ENCODE results near the gene IER2.
"Not testable (repeated sequence)": the region's sequence is repeated elsewhere in the genome, so short reads cannot be mapped to it uniquely, and the experiment has no call there.

Gene IER2

DNA sequence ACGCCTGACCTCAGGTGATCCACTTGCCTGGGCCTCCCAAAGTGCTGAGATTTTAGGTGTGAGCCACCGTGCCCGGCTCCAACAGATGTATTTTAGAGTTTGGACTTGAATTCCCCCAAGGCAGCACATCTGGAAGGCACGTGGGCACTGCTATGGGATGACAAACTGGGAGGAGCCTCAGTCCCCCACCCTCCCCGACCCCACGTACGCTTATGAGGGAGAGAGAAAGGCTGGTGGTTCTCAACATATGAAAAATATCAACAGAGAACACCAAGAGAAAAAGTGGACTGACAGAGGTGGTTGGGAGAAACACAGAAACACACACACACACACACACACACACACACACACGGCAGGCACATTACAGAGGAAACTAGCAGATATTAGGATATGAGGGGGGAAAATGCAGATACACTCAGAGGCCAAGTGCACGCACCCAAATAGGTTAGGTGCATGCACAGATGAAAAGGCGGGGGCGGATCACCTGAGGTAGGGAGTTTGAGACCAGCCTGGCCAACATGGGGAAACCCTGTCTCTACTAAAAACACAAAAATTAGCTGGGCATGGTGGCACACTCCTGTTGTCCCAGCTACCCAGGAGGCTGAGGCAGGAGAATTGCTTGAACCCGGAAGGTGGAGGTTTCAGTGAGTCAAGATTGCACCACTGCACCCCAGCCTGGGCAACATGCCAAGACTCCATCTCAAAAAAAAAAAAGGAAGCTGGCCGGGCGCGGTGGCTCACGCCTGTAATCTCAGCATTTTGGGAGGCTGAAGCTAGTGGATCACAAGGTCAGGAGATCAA lies 3.2 kb upstream of the IER2 start:
- DNase-seq (ENCODE audit: low read depth), result peak; percentile 67
- TF ChIP-seq, protein P1, sequence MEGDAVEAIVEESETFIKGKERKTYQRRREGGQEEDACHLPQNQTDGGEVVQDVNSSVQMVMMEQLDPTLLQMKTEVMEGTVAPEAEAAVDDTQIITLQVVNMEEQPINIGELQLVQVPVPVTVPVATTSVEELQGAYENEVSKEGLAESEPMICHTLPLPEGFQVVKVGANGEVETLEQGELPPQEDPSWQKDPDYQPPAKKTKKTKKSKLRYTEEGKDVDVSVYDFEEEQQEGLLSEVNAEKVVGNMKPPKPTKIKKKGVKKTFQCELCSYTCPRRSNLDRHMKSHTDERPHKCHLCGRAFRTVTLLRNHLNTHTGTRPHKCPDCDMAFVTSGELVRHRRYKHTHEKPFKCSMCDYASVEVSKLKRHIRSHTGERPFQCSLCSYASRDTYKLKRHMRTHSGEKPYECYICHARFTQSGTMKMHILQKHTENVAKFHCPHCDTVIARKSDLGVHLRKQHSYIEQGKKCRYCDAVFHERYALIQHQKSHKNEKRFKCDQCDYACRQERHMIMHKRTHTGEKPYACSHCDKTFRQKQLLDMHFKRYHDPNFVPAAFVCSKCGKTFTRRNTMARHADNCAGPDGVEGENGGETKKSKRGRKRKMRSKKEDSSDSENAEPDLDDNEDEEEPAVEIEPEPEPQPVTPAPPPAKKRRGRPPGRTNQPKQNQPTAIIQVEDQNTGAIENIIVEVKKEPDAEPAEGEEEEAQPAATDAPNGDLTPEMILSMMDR (conservative IDR thresholded peaks at IDR 0.05; ENCODE audit: low read length), result no peak

DNA sequence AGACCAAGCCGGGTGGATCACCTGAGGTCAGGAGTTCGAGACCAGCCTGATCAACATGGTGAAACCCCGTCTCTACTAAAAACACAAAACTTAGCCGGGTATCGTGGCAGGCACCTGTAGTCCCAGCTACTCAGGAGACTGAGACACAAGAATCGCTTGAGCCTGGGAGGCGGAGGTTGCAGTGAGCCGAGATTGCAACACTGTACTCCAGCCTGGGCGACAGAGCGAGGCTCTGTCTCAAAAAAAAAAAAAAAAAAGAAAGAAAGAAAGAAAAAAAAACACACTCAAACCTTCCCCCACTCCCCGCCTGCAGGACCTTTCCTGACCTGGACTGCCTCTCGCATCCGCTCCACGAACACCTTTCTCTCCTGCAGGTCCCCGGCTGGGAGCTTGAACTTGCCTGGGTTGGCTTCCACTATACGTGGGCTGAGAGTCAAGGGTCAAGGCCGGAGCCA lies 1.0 kb upstream of the IER2 start:
- not testable (repeated sequence) for DNase-seq (ENCODE audit: low read depth)
- peak overlapping the region; percentile 99 for H3K4me3 ChIP-seq (ENCODE audit: low read length)

More for the DNA sequence above, 3.2 kb upstream of the IER2 start:
- no peak overlapping the region for H3K4me3 ChIP-seq (ENCODE audit: low read length)

DNA sequence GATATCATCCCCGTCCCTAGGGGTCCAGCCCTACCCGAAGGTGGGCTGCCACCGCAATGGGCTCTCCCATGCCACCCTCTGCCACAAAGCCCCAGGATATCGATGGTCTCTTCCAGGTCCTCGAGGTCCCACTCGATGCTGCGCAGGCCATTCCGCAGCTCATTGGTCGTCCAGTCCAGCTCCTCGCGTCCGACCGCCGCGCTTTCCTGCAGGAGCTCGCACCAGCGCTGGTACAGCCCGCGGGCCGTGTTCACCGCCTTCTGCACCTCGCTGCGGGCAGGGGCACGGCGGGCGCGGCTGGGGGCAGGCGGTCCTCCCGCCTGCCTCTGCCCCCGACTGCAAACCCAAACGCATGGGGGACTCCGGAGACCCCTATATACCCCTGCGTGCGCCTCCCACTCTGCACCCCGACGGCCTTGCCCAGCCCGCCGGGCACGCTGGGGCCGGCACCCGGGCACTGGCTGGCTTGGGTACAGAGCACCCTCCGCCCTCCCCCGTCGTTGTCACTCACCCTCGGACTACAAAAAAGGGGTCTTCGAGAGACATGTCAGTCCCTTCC lies 504 bp upstream of the IER2 start:
- DNase-seq (ENCODE audit: low read depth), result peak; percentile 34
- TF ChIP-seq, protein P1 (conservative IDR thresholded peaks at IDR 0.05; ENCODE audit: low read length), result no peak
- peak overlapping the region; percentile 99 for H3K4me3 ChIP-seq (ENCODE audit: low read length)

DNA sequence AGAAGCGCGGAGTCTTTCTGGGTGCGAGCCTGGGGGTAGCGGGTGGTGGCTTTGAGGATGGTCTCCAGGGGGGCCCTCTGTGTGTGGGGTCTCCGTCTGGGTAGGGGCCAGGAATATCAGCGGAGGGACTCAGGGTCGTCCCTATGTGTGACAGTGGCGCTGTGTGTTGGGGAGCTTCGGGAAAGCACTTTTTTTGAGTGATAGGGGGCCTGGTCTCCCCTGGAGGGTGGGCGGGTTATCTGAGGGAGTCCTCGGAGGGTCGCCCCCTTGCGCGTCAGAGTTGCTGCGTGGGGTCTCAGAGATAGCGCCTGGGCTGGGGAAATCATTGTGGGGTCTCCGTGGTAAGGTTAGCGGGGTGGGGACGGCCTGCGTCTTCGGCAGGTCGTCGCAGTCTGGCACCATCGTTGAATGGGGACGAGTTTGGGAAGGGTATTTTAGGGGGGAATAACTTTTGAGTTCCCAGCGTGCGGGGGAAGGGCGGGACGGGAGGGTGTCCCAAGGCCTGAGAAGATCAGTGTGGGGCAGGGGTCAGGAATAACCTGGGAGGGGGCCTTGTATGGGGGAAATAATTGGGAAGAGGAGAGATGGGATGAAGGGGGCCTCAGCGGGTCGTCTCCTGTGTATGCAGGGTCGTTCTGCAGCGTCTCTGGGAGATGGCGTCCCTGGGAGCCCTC lies 857 bp downstream of the IER2 start:
- TF ChIP-seq, protein P1 (conservative IDR thresholded peaks at IDR 0.05; ENCODE audit: low read length), result no peak
- DNase-seq (ENCODE audit: low read depth), result no peak
- H3K4me3 ChIP-seq (ENCODE audit: low read length), result peak overlapping the region; percentile 99

DNA sequence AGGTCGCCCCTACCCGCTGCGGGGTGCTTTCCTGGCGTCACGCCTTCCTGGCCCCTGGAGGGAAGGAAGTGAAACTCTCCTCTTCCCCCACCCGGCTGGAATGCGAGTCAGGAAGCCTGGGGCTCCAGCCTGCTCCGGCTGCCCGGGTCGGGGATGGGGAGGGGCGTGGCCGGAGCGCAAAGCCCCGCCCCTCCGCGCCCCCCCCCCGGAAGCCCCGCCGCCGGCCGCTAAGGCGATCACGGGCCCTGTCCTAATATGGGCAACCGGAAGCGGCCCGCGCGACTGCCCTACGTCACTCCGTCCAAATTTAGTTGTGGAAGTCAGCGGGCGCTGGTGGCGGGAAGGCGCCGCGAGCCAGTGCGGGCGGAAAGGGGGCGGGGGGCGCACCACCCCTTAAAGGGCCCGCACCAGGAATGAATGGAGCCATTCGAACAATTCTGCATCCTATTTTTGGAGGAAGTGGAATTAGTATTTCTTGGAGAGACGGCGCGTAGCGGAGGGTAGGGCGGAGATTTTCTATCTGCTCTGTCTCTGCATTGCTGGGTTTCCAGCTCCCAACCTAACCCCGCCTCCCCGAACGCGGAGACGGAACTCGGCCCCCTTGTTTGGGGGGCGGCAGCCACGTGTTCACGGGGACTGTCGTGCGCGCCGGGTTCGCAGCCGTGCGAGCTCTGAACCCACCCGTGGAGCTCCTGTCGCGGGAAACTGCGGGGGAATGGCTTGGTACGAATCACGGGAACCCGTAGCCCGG lies 1.6 kb downstream of the IER2 start:
- peak; percentile 97 for DNase-seq (ENCODE audit: low read depth)
- peak overlapping the region; percentile 99 for H3K4me3 ChIP-seq (ENCODE audit: low read length)
- TF ChIP-seq, protein P1 (conservative IDR thresholded peaks at IDR 0.05; ENCODE audit: low read length), result peak; percentile 43

DNA sequence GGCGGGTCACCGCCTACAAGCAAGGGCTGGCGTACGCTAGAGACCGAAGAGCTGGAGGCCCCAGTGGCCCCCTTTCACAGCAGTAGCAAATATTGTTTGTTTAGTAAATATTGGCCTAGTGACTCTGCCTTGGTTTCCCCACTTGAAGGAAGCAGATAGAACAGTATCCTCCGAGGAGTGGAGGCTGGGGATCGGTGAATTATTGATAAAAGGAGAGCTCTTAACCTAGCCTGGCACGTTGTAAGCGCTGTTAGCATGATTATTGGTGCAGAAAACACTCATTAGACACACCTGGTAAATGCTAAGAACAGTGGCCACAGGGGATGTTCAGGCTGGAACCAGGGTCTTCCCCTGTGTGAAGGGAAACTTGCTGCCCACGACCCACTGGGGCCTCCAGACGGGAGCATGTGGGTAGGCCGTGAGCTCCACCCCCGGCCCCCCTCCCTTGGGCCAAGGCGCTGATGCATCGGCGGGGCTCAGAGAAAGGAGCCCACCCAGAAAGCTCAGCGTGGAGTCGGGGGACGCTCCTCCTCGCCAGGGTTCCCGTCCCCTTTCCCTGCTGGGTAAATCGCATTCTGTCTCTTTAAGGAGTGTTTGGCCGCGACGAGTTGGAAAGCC lies 2.3 kb downstream of the IER2 start:
- TF ChIP-seq, protein P1 (conservative IDR thresholded peaks at IDR 0.05; ENCODE audit: low read length), result no peak
- DNase-seq (ENCODE audit: low read depth), result no peak
- H3K4me3 ChIP-seq (ENCODE audit: low read length), result peak overlapping the region; percentile 98

All from AG10803 (cell line).